HG03060 (cell line): ENCODE results near the gene FBXL17.

Source experiments
- ATAC-seq: cut with Tn5 transposase; IDR thresholded peaks from one replicate; pipeline ENCODE4 v1.9.1; 2021; ENCODE audit warnings: low read depth, moderate number of reproducible peaks; ENCODE audit not compliant: unreplicated experiment

Gene FBXL17

DNA sequence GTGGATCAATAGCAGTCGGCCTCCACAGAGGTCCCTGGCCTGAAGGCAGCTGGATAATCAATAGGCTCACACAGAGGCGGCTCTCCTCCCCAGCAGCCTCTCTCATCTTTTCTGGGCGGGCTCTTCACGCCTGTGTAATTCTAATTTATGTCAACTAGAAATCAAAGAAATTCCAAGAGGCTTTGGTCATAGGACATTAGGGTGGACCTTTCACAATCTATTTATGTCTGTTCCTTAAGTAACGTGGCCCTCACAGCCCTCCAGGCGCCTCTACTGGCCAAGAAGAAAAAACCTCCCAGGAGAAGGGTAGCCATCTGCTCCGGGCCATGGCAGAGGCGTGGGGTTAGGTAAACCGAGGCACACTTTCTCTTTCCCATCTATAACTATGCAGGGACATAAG lies 506.1 kb downstream of the FBXL17 start:
- no peak for ATAC-seq

GRCh38 chr5:107874795-107875194 lies 507.1 kb downstream of the FBXL17 start:
- no peak for ATAC-seq

DNA sequence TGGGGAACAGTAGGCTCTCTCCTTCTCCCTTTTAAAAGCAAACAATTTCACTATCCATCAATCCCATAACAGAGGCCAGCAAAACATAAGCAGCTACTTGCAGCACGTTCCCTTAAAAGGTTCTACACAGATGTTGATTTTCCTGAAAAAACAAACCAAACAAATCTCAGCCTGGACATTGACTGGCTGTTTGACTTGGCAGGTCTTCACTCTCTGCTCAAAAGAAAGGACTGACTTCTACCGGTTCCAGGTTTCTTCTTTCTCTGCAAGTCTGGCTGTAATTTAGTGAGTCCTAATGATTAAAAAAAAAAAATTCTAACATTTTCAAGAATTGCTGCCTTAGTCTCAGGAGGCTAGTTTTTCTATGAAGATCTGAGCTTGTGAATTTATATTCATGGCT lies 508.0 kb downstream of the FBXL17 start:
- ATAC-seq: no peak

GRCh38 chr5:107871023-107871422 lies 510.9 kb downstream of the FBXL17 start:
- ATAC-seq: no peak

GRCh38 chr5:107869438-107870115 lies 512.3 kb downstream of the FBXL17 start:
- ATAC-seq: no peak

DNA sequence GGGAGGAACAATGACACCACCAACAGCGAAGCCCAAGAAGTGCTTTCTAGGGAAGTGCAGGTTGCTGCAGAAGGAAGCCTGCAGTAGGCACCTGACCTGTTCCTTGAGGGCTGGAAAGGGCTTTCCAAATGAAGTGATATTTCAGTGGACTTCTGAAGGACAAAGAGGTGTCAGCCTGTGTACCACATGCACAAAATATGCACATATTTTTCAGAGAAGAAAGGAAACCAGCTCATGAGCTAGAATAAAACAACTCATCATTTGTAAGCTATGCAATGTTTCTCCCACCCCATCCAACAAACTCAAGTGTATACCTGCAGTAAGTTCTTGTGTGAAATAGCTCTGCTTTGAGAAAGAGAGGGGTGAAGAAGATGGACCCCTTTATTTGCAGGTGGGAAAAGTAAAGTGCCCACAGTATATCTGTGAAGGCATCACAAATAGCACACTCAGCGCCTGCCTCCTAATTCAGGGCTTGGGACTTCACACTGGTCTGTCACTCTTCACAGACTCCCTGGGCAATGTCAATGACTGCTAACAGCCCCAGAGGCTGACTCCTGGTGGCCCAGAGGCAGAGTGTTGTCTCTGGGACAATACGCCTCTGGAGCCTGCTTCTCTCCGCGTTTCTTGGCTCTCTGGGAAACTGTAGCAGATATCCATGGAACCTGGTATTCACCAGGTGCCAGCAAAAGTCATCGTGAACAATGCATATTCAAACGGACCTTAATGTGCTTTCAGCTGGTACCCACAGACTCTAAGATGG lies 513.1 kb downstream of the FBXL17 start:
- no peak for ATAC-seq

DNA sequence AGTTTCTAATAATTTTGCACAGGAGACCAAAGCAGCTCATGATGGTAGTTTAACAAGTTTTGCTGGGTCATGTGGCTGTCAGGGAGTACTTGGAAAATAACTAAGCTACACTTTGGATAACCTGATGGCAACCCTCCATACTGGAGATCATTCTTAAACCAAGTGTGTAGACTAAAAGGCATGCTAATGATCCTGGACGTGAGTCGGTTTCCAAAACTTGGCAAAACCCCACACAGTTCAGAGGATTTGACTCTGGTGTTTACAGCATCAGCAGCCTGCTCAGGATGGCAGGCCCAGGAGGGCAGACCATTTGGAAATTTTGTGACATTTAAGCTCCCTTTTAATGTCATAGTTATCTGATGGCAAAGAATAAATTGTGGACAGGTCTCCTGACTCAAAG lies 514.6 kb downstream of the FBXL17 start:
- no peak for ATAC-seq

DNA sequence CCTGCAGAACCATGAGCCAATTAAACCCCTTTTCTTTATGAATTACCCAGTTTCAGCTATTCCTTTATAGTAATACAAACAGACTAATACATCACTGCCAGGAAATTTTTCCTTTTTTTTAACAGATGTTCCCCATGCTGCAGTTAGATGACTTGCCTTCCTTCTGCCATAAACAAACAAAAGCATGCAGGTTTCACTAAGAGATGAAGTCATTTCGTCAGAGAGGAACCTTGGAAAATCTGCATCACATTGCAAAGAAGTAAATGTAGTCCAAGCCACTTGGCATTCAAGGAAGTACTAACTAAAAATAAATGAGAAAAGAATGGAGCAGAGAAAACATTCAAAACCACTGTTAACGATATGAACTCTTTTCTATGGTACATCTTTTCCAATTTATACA lies 517.1 kb downstream of the FBXL17 start:
- ATAC-seq: no peak

- ATAC-seq: no peak
Measured at GRCh38 chr5:107863125-107863524, 518.8 kb downstream of the FBXL17 start.

- no peak for ATAC-seq
Measured at GRCh38 chr5:107861565-107861964, 520.3 kb downstream of the FBXL17 start.

DNA sequence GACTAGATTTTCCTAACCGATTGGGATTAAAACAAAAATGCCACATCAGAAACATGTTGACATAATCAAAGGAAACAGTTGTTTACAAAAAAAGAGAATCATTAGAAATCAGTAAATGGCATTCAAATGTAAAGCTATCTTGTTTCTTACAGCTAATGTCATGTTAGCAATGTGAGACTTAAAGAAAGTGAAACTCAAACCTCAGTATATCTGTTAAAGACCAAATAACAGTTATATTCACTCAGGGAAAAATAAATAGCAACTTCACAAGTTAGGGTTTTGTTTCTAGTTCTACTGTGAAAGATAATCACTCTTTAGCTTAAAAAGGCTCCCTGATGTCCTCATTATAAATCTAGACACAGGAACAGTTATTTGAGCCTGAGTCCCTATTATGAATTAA lies 521.9 kb downstream of the FBXL17 start:
- no peak for ATAC-seq

- ATAC-seq: no peak
Measured at GRCh38 chr5:107858788-107859187, 523.1 kb downstream of the FBXL17 start.

- no peak for ATAC-seq
Measured at GRCh38 chr5:107858324-107858723, 523.6 kb downstream of the FBXL17 start.

DNA sequence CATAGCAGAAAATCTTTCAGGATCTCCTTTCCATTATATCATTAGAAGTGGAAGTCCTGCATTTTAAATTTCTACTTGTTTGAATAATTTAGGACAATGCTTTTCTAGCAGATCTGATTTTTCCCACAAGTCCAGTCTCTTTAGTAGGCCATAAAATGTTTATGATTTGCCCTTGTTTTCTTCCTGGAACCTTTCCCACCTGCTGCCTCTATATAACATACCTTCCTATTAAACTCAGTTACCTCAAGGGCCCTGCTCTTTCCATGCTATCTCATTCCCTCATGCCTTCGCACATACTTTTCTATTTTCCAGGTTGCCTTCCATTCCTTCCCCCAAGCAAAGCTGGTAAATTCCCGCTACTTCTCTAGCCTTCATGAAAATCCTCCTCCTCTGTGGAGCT lies 524.1 kb downstream of the FBXL17 start:
- no peak for ATAC-seq

DNA sequence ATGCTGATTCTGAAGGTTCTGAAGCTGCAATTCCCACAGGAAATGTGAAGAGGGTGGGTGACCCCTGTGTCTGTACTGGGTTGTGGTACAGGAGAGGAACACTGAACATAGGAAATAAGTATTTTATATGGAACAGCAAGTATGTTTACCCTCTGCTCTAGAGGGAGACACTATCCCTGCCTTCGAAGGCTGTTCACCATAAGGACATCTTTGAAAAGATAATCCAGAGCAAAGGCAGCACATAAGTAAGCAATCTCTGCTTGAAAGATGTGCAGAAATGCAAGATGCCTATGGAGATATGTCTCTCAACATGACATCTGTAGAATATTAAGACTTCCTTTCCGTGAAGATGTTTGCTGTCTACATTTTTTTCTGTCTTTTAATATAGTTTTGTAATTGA lies 526.7 kb downstream of the FBXL17 start:
- no peak for ATAC-seq

GRCh38 chr5:107853696-107854095 lies 528.2 kb downstream of the FBXL17 start:
- ATAC-seq: no peak

GRCh38 chr5:107853031-107853430 lies 528.9 kb downstream of the FBXL17 start:
- no peak for ATAC-seq

DNA sequence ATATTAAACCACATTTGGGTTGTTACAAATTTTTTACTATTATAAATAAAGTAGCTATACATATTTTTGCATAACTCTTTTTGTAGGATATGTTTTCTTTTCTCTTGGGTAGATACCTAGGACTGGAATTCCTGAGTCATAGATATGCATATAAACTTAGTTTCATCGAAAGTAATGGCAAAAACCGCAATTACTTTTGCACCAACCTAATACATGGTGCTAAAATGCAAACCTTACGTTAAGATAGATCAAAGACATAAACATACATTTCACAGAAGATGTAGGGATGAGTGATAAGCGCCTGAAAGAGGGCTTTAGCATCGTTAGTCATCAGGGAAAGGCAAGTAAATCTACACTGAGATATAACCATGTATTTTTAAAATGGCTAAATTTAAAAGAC lies 532.8 kb downstream of the FBXL17 start:
- no peak for ATAC-seq

DNA sequence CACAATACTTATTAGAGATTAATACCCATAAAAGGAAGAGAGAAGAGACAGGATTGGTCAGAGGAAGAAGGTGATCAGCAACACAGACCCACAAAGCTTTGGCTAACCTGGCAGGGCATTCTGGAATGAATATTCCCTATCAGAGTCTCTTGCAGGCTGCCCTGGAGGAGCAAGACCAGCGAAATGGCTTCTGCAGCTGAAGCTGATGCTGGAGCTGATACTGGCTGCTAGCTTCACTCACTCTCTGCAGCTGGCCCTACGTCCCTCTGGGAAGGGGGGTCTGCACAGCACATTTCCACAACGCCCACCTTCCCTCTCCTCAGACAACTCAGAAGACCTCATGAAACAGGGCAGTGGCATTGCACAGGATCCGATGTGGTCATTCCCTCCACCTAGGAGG lies 541.3 kb downstream of the FBXL17 start:
- ATAC-seq: no peak

DNA sequence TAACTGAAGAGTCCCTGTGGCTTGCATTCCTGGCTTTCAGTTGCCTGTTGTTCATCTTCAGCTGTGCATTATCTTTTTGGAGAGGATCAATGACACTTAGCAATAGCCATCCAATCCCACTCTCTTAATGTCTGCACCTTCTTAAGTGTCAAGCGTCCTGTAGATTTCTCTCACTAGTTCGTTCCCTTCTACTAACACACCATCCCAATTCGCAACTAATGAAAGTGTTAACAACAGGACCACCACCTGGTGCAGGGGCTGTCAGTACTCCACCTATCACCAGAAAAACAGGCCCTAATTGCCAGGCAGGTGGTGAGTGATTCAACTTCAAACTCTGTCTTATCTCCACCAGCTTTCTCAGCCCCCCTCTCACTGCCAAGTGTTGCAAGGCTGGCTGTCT lies 541.7 kb downstream of the FBXL17 start:
- no peak for ATAC-seq

DNA sequence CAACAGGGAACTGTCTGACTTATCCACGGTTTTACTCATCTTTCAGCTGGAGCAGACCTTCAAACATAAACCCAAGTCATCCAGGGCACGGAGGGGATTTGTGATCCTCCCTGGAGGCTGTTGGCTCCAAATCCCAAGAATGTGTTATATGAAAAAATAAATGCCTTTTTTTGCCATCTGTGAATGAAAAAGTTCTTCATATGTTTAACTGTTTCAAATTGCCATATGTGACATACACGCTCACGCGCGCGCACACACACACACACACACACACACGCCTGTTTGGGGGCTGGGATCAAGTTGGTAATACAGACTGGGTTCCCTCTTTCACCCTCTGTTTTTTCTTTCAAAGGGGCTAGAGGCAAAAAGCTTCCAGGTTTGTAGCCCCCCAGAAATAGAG lies 546.8 kb downstream of the FBXL17 start:
- no peak for ATAC-seq

DNA sequence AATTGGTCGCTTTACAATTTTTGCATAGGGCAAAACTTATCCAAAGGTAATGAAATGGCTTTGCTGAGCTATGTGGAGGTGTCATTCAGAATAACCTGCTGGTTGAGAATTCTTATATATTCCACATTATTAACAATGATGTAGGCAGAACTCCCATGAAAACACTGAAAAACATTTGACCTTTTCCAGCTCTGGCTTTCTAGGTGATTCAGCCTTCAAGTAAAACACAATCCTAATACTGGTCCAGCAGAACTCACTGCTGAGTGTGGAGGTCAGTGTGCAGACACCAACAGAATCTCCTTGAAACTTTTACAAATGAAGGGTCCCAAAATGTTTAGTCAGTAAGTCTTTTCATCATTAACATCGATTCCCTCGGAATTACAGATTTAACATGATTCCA lies 549.2 kb downstream of the FBXL17 start:
- ATAC-seq: no peak
